Measurements from ENCODE around the gene VEPH1.

GRCh38 chr3:157392104-157392503 lies 111.1 kb downstream of the VEPH1 start:
- no peak for TF ChIP-seq CTCF (IDR thresholded peaks at IDR 0.05)
- no peak for TF ChIP-seq CHD2 (IDR thresholded peaks at IDR 0.05; ENCODE audit: low read length, partially characterized antibody)

Data from SK-N-SH (cell line).